ENCODE results near the gene AQP4. TPM values are rescaled to one million over a fixed set of nuclear protein-coding genes. Genes with fewer than 3 reads are reported as not detected.
A peak's percentile ranks its signal among the peaks of the same experiment; 100 is the strongest.

Gene AQP4
- total RNA-seq, 4 donors from 2014 or later: 9.9 to 24.9 (median 15.3) TPM

GRCh38 chr18:26867471-26867870 lies 2.0 kb upstream of the AQP4 start:
- no peak for ATAC-seq
- Histone ChIP-seq H3K27me3 (no peaks in the 10 kb centered on the region), H3K4me1 (peaks cover 31 to 45% of the 10 kb centered on the region in 2 donors), H3K27ac (peak overlapping the region; percentile 62 to 92 (median 80)), H3K4me3 (no peak overlapping the region), H3K36me3 (no peaks in the 10 kb centered on the region), H3K9me3 (no peaks in the 10 kb centered on the region)
- in situ Hi-C loops (cut with MboI; ENCODE audit: low sequenced_read_pairs in 4 of 4): loop anchor here in 1 of 4 donors (25.0 kb wide), 1 partner anchor 95 kb away; no protein-coding TSS in a partner anchor
- DNase-seq: no peak
- intact Hi-C loops (cut with DNase I; ENCODE audit: low total_unique reads): loop anchor here (5.0 kb wide), 1 partner anchor 370 kb away; no protein-coding TSS in a partner anchor
- TF ChIP-seq, protein P1, sequence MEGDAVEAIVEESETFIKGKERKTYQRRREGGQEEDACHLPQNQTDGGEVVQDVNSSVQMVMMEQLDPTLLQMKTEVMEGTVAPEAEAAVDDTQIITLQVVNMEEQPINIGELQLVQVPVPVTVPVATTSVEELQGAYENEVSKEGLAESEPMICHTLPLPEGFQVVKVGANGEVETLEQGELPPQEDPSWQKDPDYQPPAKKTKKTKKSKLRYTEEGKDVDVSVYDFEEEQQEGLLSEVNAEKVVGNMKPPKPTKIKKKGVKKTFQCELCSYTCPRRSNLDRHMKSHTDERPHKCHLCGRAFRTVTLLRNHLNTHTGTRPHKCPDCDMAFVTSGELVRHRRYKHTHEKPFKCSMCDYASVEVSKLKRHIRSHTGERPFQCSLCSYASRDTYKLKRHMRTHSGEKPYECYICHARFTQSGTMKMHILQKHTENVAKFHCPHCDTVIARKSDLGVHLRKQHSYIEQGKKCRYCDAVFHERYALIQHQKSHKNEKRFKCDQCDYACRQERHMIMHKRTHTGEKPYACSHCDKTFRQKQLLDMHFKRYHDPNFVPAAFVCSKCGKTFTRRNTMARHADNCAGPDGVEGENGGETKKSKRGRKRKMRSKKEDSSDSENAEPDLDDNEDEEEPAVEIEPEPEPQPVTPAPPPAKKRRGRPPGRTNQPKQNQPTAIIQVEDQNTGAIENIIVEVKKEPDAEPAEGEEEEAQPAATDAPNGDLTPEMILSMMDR (IDR thresholded peaks at IDR 0.05 in 4 of 5, conservative IDR thresholded peaks at IDR 0.05 in 1 of 5): no peak
- no peak for TF ChIP-seq POLR2A (IDR thresholded peaks at IDR 0.05)

- intact Hi-C loops (cut with DNase I; ENCODE audit: low total_unique reads): loop anchor here (5.0 kb wide), 3 partner anchors 98 to 367 kb away; no protein-coding TSS in a partner anchor
- Histone ChIP-seq H3K4me3 (peak overlapping the region; percentile 36 to 59 (median 50)), H3K36me3 (peaks cover 0 to 5% of the 10 kb centered on the region in 2 donors)
These were observed 849 bp downstream of the AQP4 start for GRCh38 chr18:26864658-26865057.

GRCh38 chr18:26863921-26864497 lies 1.5 kb downstream of the AQP4 start:
- Histone ChIP-seq H3K4me1 (peaks cover 29 to 40% of the 10 kb centered on the region in 2 donors), H3K36me3 (peaks cover 0 to 5% of the 10 kb centered on the region in 2 donors), H3K4me3 (peak overlapping the region; percentile 57 to 65 (median 58)), H3K27me3 (no peaks in the 10 kb centered on the region), H3K9me3 (no peaks in the 10 kb centered on the region), H3K27ac (peak overlapping the region; percentile 79 to 92 (median 84))
- ATAC-seq (peak; percentile 23 to 25), DNase-seq (no peak)
- no peak for TF ChIP-seq POLR2A (IDR thresholded peaks at IDR 0.05)
- TF ChIP-seq, protein P1 (IDR thresholded peaks at IDR 0.05 in 4 of 5, conservative IDR thresholded peaks at IDR 0.05 in 1 of 5): no peak
- intact Hi-C loops (cut with DNase I; ENCODE audit: low total_unique reads): loop anchor here (2.0 to 5.0 kb wide), 3 partner anchors 98 to 315 kb away; partner anchors contain the start of gene KCTD1
- in situ Hi-C loops (cut with MboI; ENCODE audit: low sequenced_read_pairs in 4 of 4): loop anchor here in 1 of 4 donors (25.0 kb wide), 1 partner anchor 98 kb away; no protein-coding TSS in a partner anchor

More at GRCh38 chr18:26864658-26865057, 849 bp downstream of the AQP4 start:
- in situ Hi-C loops (cut with MboI; ENCODE audit: low sequenced_read_pairs in 4 of 4): loop anchor here in 1 of 4 donors (25.0 kb wide), 1 partner anchor 98 kb away; no protein-coding TSS in a partner anchor
- ATAC-seq: no peak
- peaks cover 32 to 42% of the 10 kb centered on the region in 2 donors for H3K4me1 ChIP-seq
- no peak for TF ChIP-seq POLR2A (IDR thresholded peaks at IDR 0.05)
- TF ChIP-seq, protein P1 (IDR thresholded peaks at IDR 0.05 in 4 of 5, conservative IDR thresholded peaks at IDR 0.05 in 1 of 5): no peak
- H3K27ac ChIP-seq: peak overlapping the region; percentile 79 to 92 (median 84)
- H3K27me3 ChIP-seq: no peaks in the 10 kb centered on the region
- DNase-seq: no peak
- H3K9me3 ChIP-seq: no peaks in the 10 kb centered on the region

DNA sequence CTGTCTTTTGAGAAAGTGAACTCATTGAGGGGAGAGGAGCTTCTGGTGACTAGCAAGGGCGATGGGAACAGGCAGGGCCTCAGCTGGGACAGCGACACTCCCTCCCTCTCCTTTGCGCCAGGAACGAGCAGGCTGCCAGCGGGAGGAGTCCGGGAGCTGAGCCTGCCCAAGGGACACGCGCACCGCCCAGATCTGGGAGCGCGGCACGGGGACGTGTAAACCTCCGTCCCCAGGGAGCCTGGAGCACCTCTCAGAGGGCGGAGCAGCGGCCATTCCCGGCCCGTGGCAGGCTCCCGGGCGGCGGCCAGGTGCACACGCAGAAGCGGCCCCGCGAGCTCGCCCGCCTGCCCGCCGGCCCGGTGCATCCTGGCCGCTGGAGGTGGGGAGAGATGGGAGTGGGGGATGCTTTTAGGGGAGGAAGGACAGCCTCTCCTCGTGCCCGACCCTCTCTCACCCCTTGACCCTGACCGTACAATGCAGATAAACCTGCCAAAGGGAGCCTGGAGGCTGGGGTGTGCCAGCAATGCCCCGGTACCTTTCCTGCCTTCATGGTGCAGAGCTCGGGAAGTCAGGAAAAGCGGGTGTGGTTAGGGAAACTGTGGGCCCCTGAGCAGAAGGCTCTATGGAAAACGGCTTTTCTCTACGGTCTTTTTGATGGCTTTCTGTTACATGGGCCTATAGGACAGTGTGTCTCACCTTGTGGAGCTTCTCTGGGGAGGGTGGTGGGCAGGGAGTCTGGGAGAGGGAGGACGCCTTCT lies 2.2 kb downstream of the AQP4 start:
- peaks cover 22 to 32% of the 10 kb centered on the region in 2 donors for H3K4me1 ChIP-seq
- peak overlapping the region; percentile 57 to 65 (median 58) for H3K4me3 ChIP-seq
- H3K27ac ChIP-seq: peak overlapping the region; percentile 79 to 92 (median 84)
- no peaks in the 10 kb centered on the region for H3K9me3 ChIP-seq
- peak; percentile 70 to 76 for ATAC-seq
- TF ChIP-seq POLR2A (IDR thresholded peaks at IDR 0.05): peak; percentile 52 to 60
- TF ChIP-seq, protein P1 (IDR thresholded peaks at IDR 0.05 in 4 of 5, conservative IDR thresholded peaks at IDR 0.05 in 1 of 5): no peak
- no peaks in the 10 kb centered on the region for H3K27me3 ChIP-seq
- H3K36me3 ChIP-seq: peaks cover 0 to 5% of the 10 kb centered on the region in 2 donors
- intact Hi-C loops (cut with DNase I; ENCODE audit: low total_unique reads) (loop anchor here (2.0 to 5.0 kb wide), 3 partner anchors 99 to 314 kb away; partner anchors contain the start of gene KCTD1), in situ Hi-C loops (cut with MboI; ENCODE audit: low sequenced_read_pairs in 4 of 4) (loop anchor here in 1 of 4 donors (25.0 kb wide), 1 partner anchor 99 kb away; no protein-coding TSS in a partner anchor)
- peak; percentile 90 for DNase-seq

Measured in gastrocnemius medialis (tissue), 4 donors.